AG10803 (cell line): ENCODE data around the gene ADGRD1.

ENCODE experiments used
- DNase-seq: peaks from one replicate; pipeline ENCODE4 v3.0.0; 2010; ENCODE audit warnings: low read depth
- H3K4me3 ChIP-seq: 2 replicates; pipeline ENCODE4 v1.5.1; 2011; ENCODE audit warnings: mild to moderate bottlenecking, low read length, control low read depth
- TF ChIP-seq, protein P1 (sequence below): conservative IDR thresholded peaks from 2 replicates; pipeline ENCODE4 v1.5.1; 2011; ENCODE audit warnings: mild to moderate bottlenecking, low read length, control low read depth, inconsistent platforms

The ADGRD1 gene

DNA sequence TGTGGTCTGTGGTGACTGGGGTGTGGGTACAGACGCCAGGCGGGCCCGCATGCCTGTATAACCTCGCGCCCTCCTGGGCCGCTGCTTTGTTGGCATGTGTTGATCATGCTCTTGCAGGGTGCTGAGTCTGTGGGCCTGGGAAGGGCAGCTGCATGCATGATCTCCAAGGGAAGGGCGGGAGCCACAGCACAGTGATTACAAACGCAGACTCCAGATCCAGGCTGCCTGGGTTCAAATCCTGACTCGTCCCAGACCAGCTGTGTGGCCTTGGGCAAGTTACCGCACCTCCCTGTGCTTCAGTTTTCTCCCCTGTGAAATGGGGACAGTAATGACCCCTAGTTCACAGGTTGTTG lies 24.0 kb downstream of the ADGRD1 start:
- no peak for DNase-seq
- TF ChIP-seq, protein P1, sequence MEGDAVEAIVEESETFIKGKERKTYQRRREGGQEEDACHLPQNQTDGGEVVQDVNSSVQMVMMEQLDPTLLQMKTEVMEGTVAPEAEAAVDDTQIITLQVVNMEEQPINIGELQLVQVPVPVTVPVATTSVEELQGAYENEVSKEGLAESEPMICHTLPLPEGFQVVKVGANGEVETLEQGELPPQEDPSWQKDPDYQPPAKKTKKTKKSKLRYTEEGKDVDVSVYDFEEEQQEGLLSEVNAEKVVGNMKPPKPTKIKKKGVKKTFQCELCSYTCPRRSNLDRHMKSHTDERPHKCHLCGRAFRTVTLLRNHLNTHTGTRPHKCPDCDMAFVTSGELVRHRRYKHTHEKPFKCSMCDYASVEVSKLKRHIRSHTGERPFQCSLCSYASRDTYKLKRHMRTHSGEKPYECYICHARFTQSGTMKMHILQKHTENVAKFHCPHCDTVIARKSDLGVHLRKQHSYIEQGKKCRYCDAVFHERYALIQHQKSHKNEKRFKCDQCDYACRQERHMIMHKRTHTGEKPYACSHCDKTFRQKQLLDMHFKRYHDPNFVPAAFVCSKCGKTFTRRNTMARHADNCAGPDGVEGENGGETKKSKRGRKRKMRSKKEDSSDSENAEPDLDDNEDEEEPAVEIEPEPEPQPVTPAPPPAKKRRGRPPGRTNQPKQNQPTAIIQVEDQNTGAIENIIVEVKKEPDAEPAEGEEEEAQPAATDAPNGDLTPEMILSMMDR, result no peak
- H3K4me3 ChIP-seq, result no peak overlapping the region

DNA sequence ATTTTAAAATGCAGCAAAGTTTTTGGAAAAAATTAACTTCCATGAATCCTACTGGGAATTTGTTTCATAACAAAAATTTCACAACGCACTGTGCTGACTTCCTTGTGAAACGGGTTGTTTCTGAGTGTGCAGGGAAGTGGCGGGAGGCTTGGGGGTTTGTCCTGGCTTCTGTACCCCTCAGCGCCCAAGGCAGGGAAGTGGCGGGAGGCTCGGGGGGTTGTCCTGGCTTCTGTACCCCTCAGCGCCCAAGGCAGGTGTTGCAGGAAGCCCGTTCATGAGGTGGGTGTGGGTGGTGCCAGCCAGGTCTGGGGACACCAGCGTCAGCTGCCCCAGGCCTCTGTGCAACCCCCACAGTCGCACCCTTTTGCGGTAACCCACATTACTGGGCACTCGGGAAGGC lies 25.1 kb downstream of the ADGRD1 start:
- no peak overlapping the region for H3K4me3 ChIP-seq
- TF ChIP-seq, protein P1, result no peak
- DNase-seq, result no peak

DNA sequence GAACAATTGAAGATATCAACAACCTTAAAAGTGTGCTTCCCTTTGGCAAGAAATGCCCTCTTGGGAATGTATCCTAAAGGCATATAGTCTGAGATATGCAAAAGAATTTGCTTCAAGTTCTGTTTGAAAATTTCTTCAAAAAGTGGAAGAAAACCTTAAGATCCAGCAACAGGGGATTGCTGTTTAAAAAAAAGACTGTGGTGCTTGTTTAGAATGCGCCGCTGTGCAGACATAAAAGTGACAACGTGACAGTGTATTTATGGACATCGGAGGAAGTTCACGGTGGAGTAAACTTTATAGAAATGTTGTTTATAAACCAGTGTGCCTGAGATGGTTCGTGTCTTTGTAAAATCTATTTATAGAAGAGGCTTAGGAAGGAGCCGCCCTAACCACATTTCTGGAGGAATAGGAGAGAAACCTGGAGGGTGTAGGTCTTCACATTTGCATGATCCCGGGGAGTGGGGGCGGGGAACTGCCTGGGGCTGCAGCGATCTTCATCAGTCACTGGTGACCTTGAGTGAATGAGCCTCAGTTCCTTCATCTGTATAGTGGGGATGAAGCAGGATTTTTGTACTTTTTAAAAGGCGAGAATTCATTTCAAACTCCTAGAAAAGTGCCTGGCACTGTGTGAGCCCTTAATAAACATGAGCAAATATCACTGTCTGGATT lies 27.5 kb downstream of the ADGRD1 start:
- no peak for DNase-seq
- TF ChIP-seq, protein P1, result no peak
- H3K4me3 ChIP-seq, result no peak overlapping the region

DNA sequence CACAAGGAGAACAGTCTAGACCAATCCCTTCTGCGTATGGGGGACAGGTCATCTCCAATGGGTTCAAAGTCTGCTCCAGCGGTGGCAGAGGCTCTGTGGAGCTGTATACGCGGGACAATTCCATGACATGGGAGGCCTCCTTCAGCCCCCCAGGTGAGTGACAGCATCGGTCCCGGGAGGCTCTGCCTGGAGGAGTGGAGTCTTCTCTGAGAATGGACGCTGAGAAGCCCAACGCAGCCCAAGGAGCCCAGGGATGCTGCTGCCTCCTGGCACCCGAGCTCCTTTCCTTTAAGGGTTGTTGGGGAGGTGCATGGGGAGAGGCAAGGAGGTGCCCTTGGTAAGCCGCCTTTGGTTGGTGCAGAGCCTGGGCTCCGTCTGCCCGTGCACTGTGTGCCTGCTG lies 28.2 kb downstream of the ADGRD1 start:
- no peak for DNase-seq
- TF ChIP-seq, protein P1, result no peak
- no peak overlapping the region for H3K4me3 ChIP-seq

DNA sequence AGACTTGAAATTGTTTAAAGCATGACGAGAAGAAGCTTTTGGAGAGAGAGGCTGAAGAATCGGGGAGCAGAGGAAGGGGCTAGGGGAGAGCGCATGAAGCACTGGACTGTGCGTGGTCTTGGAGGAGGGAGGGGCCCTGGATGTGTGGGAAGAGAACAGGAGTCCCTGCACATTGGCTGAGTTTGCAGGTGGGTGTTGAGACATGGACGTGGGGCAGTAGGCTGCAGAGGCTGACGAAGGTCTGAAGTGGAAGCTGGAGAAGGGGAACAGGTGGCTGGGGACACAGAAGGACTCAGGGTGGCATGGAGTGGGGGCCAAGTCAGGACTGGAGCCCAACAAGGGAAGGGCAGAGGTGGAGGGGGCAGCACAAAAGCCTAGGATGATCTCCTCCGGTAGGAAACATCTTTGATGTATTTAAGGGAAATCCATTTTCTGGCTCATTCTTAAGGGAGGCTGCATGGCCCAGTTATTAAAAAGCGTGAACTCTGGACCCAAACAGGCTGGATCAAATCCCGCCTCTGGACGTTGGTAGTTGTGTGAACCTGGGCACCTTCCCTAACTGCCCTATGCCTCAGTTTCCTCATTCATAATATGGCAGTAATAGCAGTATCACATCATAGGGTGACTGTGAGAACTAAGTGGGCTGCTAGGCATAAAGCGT lies 29.0 kb downstream of the ADGRD1 start:
- TF ChIP-seq, protein P1, result no peak
- H3K4me3 ChIP-seq, result no peak overlapping the region
- no peak for DNase-seq

DNA sequence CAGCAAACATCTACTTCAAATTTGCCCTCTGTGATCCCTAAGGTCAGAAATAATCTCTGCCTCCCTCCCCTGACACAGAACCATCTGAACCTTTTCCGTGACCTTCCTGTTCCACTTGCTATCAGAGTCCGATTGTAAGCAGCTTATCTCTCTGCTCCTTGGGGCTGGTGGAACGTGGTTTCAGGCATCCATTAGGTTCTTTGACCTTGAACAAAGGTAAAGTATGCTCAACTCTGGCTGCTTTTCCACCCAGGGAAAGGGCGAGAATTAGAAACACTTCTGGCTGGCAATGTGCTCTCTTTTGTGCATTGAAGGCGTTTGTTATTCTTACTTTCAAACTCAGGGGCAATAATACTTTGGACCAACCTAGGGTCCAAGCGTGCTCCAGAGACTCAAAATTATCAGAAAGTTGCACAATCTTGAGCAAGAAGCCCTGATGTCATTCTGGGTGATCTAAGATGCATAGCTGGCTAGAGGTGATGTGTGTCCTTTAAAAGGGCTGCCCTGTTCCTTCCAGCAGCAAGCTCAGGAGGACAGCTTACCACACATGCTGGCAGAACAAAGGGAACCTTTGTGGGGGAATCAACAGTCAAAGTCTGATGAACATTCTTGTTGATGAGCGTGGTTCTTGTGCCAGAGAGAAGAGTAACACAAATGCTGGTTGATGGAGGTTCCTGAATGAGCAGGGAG lies 29.8 kb downstream of the ADGRD1 start:
- DNase-seq, result no peak
- H3K4me3 ChIP-seq, result no peak overlapping the region
- TF ChIP-seq, protein P1, result no peak
